GM21447 (cell line): Measurements from ENCODE around the gene DUS4L.
"Not testable (repeated sequence)": the region's sequence is repeated elsewhere in the genome, so short reads cannot be mapped to it uniquely, and the experiment has no call there.

Experiments used
- ATAC-seq: cut with Tn5 transposase; IDR thresholded peaks from one replicate; pipeline ENCODE4 v1.9.1; 2021; ENCODE audit not compliant: unreplicated experiment

The DUS4L gene

DNA sequence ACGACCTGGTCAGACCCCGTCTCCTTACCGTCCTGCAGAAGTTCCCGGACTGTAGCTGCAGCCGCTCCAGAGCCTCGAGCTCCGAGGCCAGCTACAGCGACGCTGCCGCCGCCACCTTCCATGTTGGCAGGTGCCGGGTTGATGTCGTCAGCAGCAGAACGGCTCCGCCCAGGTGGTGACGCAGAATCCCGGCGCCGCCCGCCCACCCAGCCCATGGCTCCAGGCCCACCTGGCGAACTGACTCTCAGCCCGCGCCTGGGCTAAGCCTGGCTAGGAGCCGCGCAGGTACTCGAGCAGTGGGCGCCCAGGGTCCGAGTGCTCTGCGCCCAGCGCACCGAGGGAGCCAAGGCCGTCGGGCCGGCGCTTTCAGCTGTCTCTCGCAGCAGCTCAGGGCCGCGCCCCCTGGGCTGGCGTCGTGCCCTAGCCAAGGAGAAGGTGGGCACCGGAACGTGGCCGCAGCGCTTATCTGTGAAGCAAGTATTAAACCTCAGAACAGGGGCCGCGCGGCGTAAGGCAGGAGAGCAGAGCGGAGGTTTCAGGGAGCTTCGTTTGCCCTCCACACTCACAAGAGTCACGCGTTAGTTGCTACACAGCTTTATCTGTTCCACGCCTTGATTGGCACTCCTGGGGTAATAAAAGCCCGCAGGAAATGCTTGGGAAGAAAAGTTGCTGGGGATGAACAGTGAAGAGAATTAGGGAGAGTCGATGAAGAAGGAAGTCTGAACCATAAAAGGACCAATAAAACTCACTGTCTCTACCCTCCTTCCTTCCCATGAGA, at the start of gene DUS4L, which contains the start of gene COG5:
Gene DUS4L (plus strand): TSS at position 197 of the 778 bp plus-strand sequence. CDS start 3,100 bp downstream, outside the sequence.
Gene COG5 (minus strand): TSS at position 146 of the 778 bp plus-strand sequence. CDS start 24 bp downstream, at position 122.
- peak; percentile 96 for ATAC-seq

DNA sequence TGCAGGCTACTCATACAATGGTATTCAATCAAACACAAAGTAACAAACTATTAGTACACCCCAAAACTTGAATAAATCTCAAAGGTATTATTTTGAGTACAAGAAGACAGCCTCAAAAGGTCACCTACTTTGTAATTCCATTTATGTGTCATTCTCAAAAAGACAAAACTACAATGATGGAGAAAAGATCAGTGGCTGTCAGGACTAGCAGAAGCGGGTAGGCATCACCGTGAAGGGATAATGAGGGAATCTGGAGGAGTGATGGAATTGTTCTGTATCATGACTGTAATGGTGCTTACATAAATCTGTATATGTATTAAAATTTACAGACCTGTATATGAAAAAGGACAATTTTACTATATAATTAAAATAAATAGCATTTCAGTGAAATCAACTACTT, 37.1 kb upstream of the DUS4L start:
- no peak for ATAC-seq

GRCh38 chr7:107527196-107527595, 36.6 kb upstream of the DUS4L start:
- ATAC-seq: no peak

- no peak for ATAC-seq
Observed at GRCh38 chr7:107528461-107528860, 35.3 kb upstream of the DUS4L start.

DNA sequence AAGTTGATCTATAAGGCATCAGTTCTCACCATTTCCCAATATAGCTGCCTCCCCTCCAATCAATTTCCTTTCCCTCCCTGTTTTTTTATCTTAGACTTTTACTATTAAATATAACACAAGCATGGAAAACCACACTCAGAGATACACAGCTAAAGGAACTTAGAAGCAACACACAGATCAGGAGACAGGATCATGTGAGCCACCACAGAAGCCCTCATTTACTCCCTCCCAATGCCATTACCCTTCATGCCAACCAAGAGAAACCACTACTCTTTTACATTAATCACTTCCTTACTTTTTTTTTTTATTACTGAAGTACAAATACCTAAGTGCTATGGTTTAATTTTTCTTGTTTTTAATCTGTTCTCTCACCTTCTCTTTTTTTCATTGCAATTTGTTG, 33.0 kb upstream of the DUS4L start:
- no peak for ATAC-seq

GRCh38 chr7:107534139-107534538, 29.6 kb upstream of the DUS4L start:
- no peak for ATAC-seq

DNA sequence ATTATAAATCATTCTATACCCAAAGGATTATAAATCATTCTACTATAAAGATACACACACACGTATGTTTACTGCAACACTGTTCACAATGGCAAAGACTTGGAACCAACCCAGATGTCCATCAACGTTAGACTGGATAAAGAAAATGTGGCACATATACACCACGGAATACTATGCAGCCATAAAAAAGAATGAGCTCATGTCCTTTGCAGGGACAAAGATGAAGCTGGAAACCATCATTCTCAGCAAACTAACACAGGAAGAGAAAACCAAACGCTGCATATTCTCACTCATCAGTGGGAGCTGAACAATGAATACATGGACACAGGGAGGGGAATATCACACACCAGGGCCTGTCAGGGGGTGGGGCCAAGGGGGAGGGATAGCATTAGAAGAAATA, 26.5 kb upstream of the DUS4L start:
- ATAC-seq: not testable (repeated sequence)

DNA sequence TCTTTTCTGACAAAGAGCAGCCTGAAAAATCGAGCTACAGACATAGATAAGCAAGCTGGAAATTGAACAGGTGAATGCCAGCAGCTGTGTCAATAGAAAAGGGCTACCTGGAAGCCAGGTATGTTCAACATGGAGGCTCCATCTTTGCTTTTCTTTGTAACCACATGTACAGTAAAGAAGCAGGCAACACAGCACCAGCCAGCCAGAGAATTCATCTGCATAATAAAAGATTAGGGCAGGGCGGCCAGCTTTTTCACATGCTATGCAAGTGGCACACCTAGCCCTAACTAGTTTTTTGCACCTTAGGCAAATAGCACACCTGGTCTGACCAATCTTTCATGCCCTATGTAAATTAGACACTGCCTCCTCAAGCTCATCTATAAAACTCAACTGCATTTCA, 25.8 kb upstream of the DUS4L start:
- ATAC-seq: no peak

DNA sequence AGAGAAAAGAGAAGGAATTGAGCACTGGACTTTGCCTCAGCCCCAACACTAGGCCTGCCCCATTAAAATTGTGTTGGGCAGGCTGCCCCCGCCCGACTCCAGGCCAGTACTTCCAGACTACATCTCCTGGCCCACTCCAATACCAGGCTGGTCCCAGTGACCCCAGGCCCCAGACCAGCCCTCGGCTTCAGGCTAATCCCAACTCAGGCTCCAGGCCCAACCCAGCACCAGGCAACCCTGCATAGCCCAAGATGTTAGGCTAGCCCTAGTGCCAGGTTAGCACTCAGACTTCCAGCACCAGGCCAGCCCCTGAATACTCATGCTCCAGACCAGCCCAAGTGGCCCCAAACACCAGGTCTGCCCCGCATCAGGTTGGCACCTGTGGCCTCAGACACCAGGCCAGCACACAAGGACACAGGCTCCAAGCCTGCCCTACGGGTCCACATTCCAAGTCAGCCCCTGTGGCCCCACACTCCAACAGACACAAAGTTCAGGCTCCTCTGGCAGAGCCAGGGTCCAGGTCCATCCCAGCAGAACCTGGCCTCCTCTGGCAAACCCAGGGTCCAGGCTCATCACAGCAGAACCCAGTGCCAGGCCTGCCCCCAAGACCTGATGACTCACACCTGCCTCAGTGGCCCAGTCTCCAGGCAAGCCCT, 20.3 kb upstream of the DUS4L start:
- ATAC-seq: no peak

DNA sequence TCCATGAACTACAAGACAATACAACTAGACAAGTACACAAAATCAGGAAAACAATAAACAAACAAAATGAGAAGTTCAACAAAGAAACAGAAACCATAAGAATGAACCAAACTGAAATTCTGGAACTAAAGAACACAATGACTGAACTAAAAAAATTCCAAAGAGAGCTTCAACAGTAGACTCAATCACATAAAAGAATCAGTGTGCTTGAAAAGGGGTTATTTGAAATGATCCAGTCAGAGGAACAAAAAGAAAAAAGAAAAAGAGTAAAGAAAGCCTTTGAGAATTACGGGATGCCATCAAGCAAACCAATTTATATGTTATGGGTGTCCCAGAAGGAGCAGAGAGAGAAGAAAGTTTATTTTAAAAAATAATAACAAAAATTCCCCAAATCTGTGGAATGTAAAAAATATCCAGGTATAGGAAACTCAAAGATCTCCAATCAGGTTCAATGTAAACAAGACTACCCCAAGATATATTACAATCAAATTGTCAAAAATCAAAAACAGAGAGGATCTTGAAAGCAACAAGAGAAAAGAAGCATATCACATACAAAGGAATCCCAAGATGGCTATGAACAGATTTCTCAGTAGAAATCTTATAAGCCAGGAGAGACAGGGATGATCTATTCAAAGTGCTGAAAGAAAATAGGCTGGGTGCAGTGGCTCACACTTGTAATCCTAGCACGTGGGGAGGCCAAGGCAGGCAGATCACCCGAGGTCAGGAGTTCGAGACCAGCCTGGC, 18.8 kb upstream of the DUS4L start:
- ATAC-seq: no peak

DNA sequence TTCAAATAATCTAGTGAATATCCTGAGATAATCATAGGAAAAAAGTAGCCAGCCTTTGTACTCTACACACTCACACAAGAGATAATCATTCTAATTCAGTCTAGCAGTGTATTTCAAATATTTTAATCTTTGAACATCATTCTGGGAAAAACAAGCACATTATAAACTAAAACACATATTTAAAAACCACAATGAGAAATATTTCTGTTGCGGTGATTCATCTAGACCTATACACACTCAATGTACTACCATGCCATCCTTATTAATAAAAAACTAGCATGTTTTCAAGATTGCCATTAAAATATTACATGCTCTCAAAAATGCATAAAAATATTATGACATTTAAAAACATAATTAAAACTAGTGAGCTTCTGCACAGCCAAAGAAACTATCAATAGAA, 11.8 kb upstream of the DUS4L start:
- no peak for ATAC-seq

DNA sequence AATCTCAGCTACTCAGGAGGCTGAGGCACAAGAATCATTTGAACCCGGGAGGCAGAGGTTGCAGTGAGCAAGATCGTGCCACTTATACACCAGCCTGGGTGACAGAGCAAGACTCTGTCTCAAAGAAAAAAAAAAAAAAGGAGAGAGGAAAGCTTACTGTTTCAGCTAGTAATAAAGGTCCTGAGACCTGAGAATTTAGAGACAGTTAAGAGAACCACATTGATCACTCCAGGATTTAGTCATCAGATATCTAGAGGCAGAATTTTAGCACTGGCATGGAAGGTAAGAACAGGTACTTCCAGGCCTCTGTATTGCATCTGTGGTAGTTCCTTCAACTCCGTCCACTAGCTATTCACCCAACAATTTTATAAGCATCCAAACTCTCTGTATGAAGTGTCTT, 7.9 kb upstream of the DUS4L start:
- ATAC-seq: no peak

- no peak for ATAC-seq
Observed at GRCh38 chr7:107559864-107560263, 3.9 kb upstream of the DUS4L start.

DNA sequence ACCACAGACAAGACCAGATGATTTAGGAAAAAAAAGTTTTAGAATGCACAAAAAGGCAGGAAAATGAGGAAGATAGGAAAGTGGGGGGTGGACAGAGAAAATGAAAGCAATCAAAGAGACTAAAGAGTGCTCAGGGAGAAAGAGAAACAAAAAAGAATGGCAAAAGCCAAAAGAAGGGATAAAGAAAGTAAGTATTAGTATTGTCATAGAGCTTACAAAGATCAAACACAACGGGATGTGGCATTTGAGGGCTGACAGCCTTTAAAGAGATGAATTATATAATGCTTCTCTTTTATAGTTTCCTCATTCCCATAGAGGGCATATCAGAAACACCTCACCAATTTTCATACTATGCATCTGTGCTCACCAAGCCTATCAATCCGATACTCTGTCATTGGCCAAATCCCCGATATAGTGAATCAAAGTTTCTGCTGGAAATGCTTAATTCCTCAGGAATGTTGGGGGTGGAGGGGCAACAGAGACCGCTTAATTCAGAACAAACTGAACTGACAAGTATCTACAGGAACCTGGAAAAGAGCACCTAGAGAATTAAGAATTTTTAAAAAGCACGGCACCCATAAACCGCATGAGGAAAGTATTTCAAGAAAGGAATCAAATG, 2.8 kb upstream of the DUS4L start:
- ATAC-seq: no peak

DNA sequence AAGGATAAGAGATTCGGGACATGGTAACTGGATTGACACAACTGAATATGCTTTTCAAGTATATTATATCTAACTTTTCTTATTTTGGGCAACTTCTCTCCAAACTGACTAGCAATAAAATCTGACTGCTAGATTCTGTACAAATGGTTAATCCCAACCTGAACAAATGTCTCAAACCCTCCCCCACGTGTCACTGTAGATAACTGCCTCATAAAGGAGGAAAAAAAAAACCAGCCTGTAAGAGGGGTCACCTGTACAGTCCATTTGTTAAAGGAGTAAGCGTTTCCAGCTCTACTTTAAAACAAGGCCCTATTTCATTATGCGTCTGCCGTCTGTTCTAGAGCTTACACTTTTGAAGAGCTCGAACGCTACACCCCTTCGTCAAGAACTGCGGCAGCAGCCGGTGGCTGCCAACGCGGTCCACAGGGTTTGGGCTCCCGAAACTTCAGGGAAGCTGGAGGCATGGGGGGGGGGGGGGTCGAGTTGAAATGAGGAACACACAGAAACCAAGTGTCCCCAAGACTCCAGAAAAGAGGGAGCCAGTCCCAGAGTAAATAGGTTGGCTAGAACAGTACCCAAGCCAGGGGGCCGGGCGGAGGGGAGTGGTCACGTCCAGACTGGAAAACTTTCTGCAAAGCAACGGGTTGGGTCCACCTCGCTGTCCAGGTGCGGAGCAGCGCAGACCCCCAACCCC, 543 bp upstream of the DUS4L start:
- ATAC-seq: peak; percentile 51

GRCh38 chr7:107564553-107565298, 955 bp downstream of the DUS4L start:
- ATAC-seq: no peak

GRCh38 chr7:107570298-107570697, 6.5 kb downstream of the DUS4L start:
- ATAC-seq: no peak

DNA sequence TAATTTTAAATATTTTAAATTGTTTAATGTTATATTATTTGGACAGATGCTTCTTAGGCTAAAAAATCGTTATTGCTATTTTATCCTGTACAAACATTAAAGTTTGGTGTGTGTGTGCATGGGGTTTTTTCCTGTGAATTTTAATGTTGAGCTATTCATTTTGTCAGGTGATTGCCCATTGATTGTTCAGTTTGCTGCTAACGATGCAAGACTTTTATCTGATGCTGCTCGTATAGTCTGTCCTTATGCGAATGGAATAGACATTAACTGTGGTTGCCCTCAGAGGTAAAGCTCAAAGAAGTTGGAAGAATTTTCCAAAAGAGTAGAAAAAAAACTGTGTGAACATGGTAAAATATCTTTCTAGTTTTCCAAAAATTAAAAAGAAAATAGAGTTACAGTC, 9.8 kb downstream of the DUS4L start:
- ATAC-seq: no peak

- ATAC-seq: no peak
Observed at GRCh38 chr7:107579554-107579884, 15.7 kb downstream of the DUS4L start.
